OCI-LY1 (cell line): Measurements from ENCODE around the gene RBP4.

Experiments
- CTCF ChIP-seq: fragments of 200-600 bp; sonication (generic), shearing (Covaris generic); IDR thresholded peaks from 2 replicates; pipeline ENCODE4 v1.5.1; 2017; ENCODE audit warnings: mild to moderate bottlenecking, antibody characterized with exemption, low read length, moderate library complexity, mixed read lengths
- EZH2 ChIP-seq: fragments of 200-600 bp; sonication (generic), shearing (Covaris generic); IDR thresholded peaks from 2 replicates; pipeline ENCODE4 v1.8.0; 2017; ENCODE audit warnings: borderline replicate concordance, mixed run types, mild to moderate bottlenecking, antibody characterized with exemption, low read length, moderate library complexity, mixed read lengths

- TF ChIP-seq CTCF (no peak), EZH2 (no peak)
Observed at GRCh38 chr10:93598157-93598556, 2.9 kb downstream of the RBP4 start.
